ENCODE data around the gene CXXC5. TPM values are rescaled to one million over a fixed set of nuclear protein-coding genes. Genes with fewer than 3 reads are reported as not detected.

The CXXC5 gene
- total RNA-seq, 1 experiment from 2014 or later: 85.0 TPM

GRCh38 chr5:139655727-139656271 lies 7.7 kb downstream of the CXXC5 start:
- intact Hi-C loops (cut with micrococcal nuclease; ENCODE audit: unreplicated experiment): no loop called here
- ATAC-seq (0 out of 2 replicates have a peak, but pooled peaks have one; percentile 1), DNase-seq (ENCODE audit: low read depth, low spot score) (no peak)
- peaks cover 81% of the 10 kb centered on the region for H3K4me1 ChIP-seq (ENCODE audit: control insufficient read depth, insufficient read depth, low read length)
- in situ Hi-C loops (cut with HindIII; ENCODE audit: low pct_unique_long_range_greater_than_20kb, low sequenced_read_pairs): no loop called here
- H3K4me3 ChIP-seq (ENCODE audit: low read depth in 2 of 2, low read length in 2 of 2): peak overlapping the region in 1 of 2 experiments; percentile 23; a peak in 1 of 4 replicates
- no TSS peak for BruUV-seq (replicated peaks)
- no peaks in the 10 kb centered on the region for H3K36me3 ChIP-seq (ENCODE audit: control insufficient read depth, insufficient read depth, low read length)
- TF ChIP-seq REST (IDR thresholded peaks at IDR 0.05; ENCODE audit: insufficient read depth in 1 of 2, low read depth in 2 of 2, low read length in 1 of 2): no peak
- ChIA-PET CTCF (no interaction called here), POLR2A (interaction anchor here (0.6 to 0.9 kb wide), 3 partner anchors 20 to 319 kb away, joined by 3 to 17 read pairs (median 4); no protein-coding TSS in a partner anchor)
- peak overlapping the region; percentile 82 for H3K27ac ChIP-seq (ENCODE audit: low read length)
- no peaks in the 10 kb centered on the region for H3K9me3 ChIP-seq (ENCODE audit: control insufficient read depth, insufficient read depth, low read depth, low read length)
- no peaks in the 10 kb centered on the region for H3K27me3 ChIP-seq (ENCODE audit: control insufficient read depth, insufficient read depth, low read length)

GRCh38 chr5:139657363-139658321 lies 9.5 kb downstream of the CXXC5 start:
- intact Hi-C loops (cut with micrococcal nuclease; ENCODE audit: unreplicated experiment): no loop called here
- ChIA-PET CTCF (interaction anchor here (0.5 kb wide), 1 partner anchor 385 kb away, joined by 9 read pairs; the partner anchor contains the start of gene NRG2), POLR2A (interaction anchor here (1.0 kb wide), 1 partner anchor 9 kb away, joined by 5 read pairs; the partner anchor contains the start of gene CXXC5)
- no peak for ATAC-seq
- no peak for DNase-seq (ENCODE audit: low read depth, low spot score)
- no TSS peak for BruUV-seq (replicated peaks)
- H3K27ac ChIP-seq (ENCODE audit: low read length): peak overlapping the region; percentile 82
- H3K36me3 ChIP-seq (ENCODE audit: control insufficient read depth, insufficient read depth, low read length): no peaks in the 10 kb centered on the region
- peak overlapping the region in 1 of 2 experiments; percentile 38; a peak in 1 of 4 replicates for H3K4me3 ChIP-seq (ENCODE audit: low read depth in 2 of 2, low read length in 2 of 2)
- in situ Hi-C loops (cut with HindIII; ENCODE audit: low pct_unique_long_range_greater_than_20kb, low sequenced_read_pairs): no loop called here
- H3K4me1 ChIP-seq (ENCODE audit: control insufficient read depth, insufficient read depth, low read length): peaks cover 89% of the 10 kb centered on the region
- no peaks in the 10 kb centered on the region for H3K9me3 ChIP-seq (ENCODE audit: control insufficient read depth, insufficient read depth, low read depth, low read length)
- TF ChIP-seq CTCF (IDR thresholded peaks at IDR 0.05) (no peak), REST (IDR thresholded peaks at IDR 0.05; ENCODE audit: insufficient read depth in 1 of 2, low read depth in 2 of 2, low read length in 1 of 2) (no peak), TCF7L2 (IDR thresholded peaks at IDR 0.05; ENCODE audit: low read depth, low read length) (no peak), POLR2AphosphoS5 (IDR thresholded peaks at IDR 0.05; ENCODE audit: low read depth, low read length) (no peak), SIN3A (IDR thresholded peaks at IDR 0.05; ENCODE audit: borderline replicate concordance, insufficient read depth, low read depth, low read length) (no peak)
- no peaks in the 10 kb centered on the region for H3K27me3 ChIP-seq (ENCODE audit: control insufficient read depth, insufficient read depth, low read length)

All from Panc1 (cell line).